ENCODE data around the gene SH3RF2. TPM values are rescaled to one million over a fixed set of nuclear protein-coding genes. Genes with fewer than 3 reads are reported as not detected.

Gene SH3RF2
- polyA plus RNA-seq, 3 donors: not detected

DNA sequence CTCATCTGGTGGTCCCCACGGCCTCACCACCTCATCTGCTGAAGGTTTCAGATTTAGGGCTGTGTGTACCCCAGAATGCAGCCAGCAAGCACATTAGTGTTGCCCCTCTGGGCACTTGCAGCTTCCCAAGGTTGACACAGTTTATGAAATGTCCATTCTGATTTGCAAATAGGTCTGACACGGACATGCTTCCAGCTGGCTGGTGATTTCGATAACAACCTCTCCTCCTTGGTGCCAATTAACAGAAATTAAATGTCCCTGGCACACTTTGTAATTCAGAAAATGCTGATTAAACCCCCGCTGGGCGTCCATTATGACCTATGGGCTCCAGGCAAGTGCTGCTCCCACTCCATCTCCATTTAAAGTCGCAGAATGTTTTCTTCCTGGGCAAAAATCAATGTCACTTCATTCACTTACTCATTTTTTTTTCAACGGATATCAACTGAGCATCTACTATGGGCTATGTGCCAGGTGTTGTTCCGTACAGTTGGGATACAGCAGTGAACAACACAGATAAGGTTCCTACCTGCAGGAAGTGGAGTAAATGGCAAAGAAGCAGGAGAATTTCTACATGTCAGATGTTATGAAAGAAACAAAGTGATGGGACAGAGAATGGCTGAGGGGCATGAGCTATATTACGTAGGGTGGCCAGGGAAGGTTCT lies 137.0 kb downstream of the SH3RF2 start:
- H3K36me3 ChIP-seq (replicated peaks in 1 of 2; ENCODE audit: control insufficient read depth in 1 of 2, insufficient read depth in 2 of 2, low read length in 2 of 2): no peaks in the 10 kb centered on the region
- no peaks in the 10 kb centered on the region for H3K27me3 ChIP-seq (ENCODE audit: control insufficient read depth in 2 of 2, insufficient read depth in 2 of 2, low read length in 2 of 2)
- no peak overlapping the region for H3K9ac ChIP-seq (ENCODE audit: insufficient read depth, low read length, poor library complexity, severe bottlenecking)
- intact Hi-C loops (cut with micrococcal nuclease): no loop called here
- peaks cover 8 to 11% of the 10 kb centered on the region in 2 donors for H3K4me1 ChIP-seq (ENCODE audit: control insufficient read depth in 1 of 2, insufficient read depth in 2 of 2, low read length in 2 of 2)
- peaks cover 0 to 6% (median 2%) of the 10 kb centered on the region in 3 donors for H3K27me3 Mint-ChIP-seq (ENCODE audit: low read depth in 3 of 3)
- no peaks in the 10 kb centered on the region for H3K9me3 ChIP-seq (replicated peaks in 1 of 2; ENCODE audit: control insufficient read depth in 1 of 2, insufficient read depth in 1 of 2, low read length in 2 of 2)
- peaks cover 12% of the 10 kb centered on the region for H3K4me1 Mint-ChIP-seq
- H3K4me3 Mint-ChIP-seq: no peak overlapping the region
- no peaks in the 10 kb centered on the region for H3K79me2 ChIP-seq (ENCODE audit: insufficient read depth, low read length)
- no peak overlapping the region for H3K4me3 ChIP-seq (replicated peaks in 1 of 3; ENCODE audit: low read depth in 2 of 3, low read length in 3 of 3)
- TF ChIP-seq CTCF (IDR thresholded peaks at IDR 0.05): no peak
- H4K20me1 ChIP-seq (ENCODE audit: insufficient read depth, low read length): no peaks in the 10 kb centered on the region
- 93% methylated on average over 7 of the region's 9 CpGs for WGBS (ENCODE audit: insufficient coverage)
- H3K27ac ChIP-seq (ENCODE audit: low read depth in 1 of 2, low read length in 2 of 2): no peak overlapping the region
- no peak overlapping the region for H3K4me2 ChIP-seq (replicated peaks; ENCODE audit: extremely low read depth, low read length, poor library complexity, severe bottlenecking)
- H3K27ac Mint-ChIP-seq: no peak overlapping the region
- DNase-seq: no peak
- H3K9me3 Mint-ChIP-seq: no peaks in the 10 kb centered on the region
- H3K36me3 Mint-ChIP-seq: no peaks in the 10 kb centered on the region
- H2AFZ ChIP-seq (ENCODE audit: insufficient read depth, low read depth, low read length, poor library complexity, severe bottlenecking): no peak overlapping the region

DNA sequence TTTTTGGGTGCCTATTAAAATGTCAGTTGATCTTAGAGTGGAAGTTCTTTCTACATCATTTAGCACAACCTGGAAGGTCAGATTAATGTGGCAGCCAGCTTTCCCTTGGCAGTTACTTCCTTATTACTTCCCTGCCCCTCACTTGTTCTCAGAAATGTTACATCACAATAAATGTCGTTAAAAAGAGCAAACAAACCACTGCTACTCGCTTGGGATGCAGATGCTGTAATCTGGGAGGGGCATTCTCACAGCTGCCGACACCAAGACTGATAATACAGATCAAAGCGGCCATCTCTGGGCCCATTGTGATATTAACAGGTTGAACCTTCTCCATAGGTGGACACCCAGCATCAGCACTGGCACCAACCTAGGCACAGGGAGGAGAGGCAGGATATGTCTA lies 139.7 kb downstream of the SH3RF2 start:
- Histone ChIP-seq H3K4me1 (ENCODE audit: control insufficient read depth in 1 of 2, insufficient read depth in 2 of 2, low read length in 2 of 2) (peaks cover 15 to 21% of the 10 kb centered on the region in 2 donors), H3K27ac (ENCODE audit: low read depth in 1 of 2, low read length in 2 of 2) (no peak overlapping the region), H3K9ac (ENCODE audit: insufficient read depth, low read length, poor library complexity, severe bottlenecking) (no peak overlapping the region), H4K20me1 (ENCODE audit: insufficient read depth, low read length) (no peaks in the 10 kb centered on the region), H3K9me3 (replicated peaks in 1 of 2; ENCODE audit: control insufficient read depth in 1 of 2, insufficient read depth in 1 of 2, low read length in 2 of 2) (no peaks in the 10 kb centered on the region), H3K36me3 (replicated peaks in 1 of 2; ENCODE audit: control insufficient read depth in 1 of 2, insufficient read depth in 2 of 2, low read length in 2 of 2) (no peaks in the 10 kb centered on the region), H2AFZ (ENCODE audit: insufficient read depth, low read depth, low read length, poor library complexity, severe bottlenecking) (peak overlapping the region; percentile 5), H3K79me2 (ENCODE audit: insufficient read depth, low read length) (no peaks in the 10 kb centered on the region), H3K4me3 (replicated peaks in 1 of 3; ENCODE audit: low read depth in 2 of 3, low read length in 3 of 3) (no peak overlapping the region), H3K4me2 (replicated peaks; ENCODE audit: extremely low read depth, low read length, poor library complexity, severe bottlenecking) (no peak overlapping the region), H3K27me3 (ENCODE audit: control insufficient read depth in 2 of 2, insufficient read depth in 2 of 2, low read length in 2 of 2) (no peaks in the 10 kb centered on the region)
- H3K4me1 Mint-ChIP-seq: peaks cover 26% of the 10 kb centered on the region
- no CpG with 5 or more reads among the region's 4 CpGs for WGBS (ENCODE audit: insufficient coverage)
- TF ChIP-seq CTCF (IDR thresholded peaks at IDR 0.05): no peak
- intact Hi-C loops (cut with micrococcal nuclease): no loop called here
- DNase-seq: peak in 2 of 3 donors; percentile 2 to 3
- H3K27me3 Mint-ChIP-seq (ENCODE audit: low read depth in 3 of 3): peaks cover 0 to 3% (median 2%) of the 10 kb centered on the region in 3 donors
- H3K36me3 Mint-ChIP-seq: no peaks in the 10 kb centered on the region
- H3K9me3 Mint-ChIP-seq: peaks cover 0 to 3% (median 0%) of the 10 kb centered on the region in 7 donors
- H3K4me3 Mint-ChIP-seq: no peak overlapping the region
- H3K27ac Mint-ChIP-seq: peak overlapping the region in 1 of 7 donors; percentile 28

Measured in CD14-positive monocyte (primary cell).